HG03378 (cell line): ENCODE data around the gene MEI4.
"Not testable (repeated sequence)": the region's sequence is repeated elsewhere in the genome, so short reads cannot be mapped to it uniquely, and the experiment has no call there.

ENCODE experiments used
- ATAC-seq: cut with Tn5 transposase; IDR thresholded peaks from one replicate; pipeline ENCODE4 v1.9.1; 2021; ENCODE audit warnings: mild to moderate bottlenecking, moderate library complexity; ENCODE audit not compliant: unreplicated experiment

The MEI4 gene

DNA sequence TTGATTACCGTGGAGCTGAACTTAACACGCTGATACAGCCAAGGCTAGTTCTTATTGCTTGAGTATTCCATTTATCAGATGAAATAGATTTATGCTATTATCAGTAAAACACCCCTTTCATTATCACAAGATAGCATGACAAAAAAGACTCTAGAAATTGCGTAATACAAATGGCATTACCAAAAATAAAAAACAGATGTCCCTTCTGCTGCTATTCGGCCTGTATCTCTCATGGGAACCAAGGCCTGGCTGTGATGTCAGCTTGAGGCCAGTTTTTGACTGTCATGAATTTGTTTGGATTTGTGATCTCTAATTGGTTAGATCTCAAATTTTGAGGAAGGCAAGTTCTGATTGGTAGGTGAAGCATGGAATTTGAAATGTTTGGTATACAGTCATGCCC is 25.2 kb downstream of the MEI4 start:
- no peak for ATAC-seq

DNA sequence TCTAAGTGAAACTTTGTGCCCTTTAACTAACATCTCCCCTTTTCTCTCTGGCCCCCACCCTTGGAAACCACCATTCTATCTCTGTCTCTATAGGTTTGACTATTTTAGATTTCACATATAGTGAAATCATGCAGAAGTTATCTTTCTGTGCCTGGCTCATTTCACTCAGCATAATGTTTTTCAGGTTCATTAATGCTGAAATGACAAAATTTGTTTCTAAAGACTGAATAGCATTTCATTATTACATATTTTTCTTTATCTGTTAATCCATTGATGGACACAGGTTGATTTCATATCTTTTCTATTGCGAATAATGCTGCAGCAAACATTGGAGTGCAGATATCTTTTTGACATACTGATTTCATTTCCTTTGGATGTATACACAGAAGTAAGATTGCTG is 30.7 kb downstream of the MEI4 start:
- no peak for ATAC-seq

DNA sequence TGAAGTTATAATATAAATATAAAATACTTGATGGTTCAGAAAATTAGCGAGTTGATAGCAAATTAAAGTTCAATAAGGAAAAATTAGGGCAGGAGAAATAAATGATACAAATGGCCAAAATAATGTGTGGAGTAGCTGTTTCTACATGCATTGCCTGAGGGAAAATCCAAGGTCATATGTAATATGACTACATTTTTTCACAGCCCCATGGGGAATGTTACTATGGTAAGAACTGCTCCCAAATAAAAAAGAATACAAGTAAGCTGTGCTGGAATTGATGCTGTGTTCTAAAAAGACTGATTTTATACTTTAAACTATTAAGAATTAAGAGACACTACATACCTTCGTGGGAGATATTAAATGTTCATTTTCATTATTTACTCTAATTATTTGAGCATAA is 34.1 kb downstream of the MEI4 start:
- no peak for ATAC-seq

DNA sequence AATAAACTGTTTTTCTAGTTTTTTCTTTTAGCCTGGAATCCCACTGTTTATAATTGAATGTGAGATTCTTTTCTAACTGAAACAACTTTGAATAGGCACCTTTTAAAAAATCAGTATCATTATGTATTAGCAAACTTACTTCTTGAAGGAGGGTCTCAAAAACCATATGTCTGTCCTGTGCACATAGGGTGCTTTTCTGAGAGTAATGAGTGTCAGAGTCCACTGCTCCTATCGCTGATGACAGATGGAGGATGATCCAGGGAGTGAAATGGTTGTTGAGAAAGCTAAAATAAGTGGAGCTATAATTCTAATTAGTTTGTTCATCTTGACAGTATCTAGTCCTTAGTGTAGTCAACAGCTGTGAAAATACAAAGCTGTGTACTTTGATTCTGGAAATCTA is 35.8 kb downstream of the MEI4 start:
- no peak for ATAC-seq

DNA sequence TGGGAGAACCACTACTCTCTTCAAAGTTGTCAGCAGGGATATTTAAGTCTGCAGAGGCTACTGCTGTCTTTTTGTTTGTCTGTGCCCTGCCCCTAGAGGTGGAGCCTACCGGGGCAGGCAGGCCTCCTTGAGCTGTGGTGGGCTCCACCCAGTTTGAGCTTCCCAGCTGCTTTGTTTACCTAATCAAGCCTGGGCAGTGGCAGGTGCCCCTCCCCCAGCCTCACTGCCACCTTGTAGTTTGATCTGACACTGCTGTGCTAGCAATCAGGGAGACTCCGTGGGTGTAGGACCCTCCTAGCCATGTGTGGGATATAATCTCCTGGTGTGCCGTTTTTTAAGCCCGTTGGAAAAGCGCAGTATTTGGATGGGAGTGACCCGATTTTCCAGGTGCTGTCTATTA is 47.3 kb downstream of the MEI4 start:
- ATAC-seq, result not testable (repeated sequence)

DNA sequence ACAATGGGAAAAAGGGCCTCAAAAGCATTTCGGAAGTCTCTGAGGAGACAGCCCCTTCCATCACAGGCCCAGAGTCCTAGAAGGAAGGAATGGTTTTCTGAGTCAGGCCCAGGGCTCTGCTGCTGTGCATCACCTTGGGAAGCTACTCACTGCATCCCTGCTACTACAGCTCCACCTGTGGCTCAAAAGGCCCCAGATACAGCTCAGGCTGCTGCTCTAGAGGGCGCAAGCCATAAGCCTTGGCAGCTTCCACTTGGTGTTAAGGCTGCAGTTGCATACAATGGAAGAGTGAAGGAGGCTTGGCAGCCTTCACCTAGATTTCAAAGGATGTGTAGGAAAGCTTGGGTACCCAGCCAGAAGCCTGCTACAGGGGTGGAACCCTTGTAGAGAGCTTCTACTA is 54.8 kb downstream of the MEI4 start:
- ATAC-seq, result no peak

DNA sequence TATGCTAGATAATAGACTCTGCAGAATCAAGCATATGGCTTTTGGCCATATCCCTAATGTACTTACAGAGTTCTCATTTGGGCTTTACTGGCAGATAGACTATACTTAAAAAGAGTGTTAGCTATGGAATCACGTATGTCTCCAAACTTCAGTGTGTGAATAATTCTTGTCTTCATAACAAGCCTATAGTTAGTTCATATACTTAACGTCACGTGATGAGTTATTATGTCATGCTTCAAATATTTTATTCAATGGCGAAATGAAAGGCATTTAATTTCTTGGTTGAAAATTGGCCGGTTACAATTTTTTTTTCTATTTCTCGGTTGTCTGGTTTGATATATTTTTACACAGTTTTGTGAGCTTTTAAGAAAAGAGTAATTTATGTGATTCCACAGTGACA is 62.7 kb downstream of the MEI4 start:
- no peak for ATAC-seq

DNA sequence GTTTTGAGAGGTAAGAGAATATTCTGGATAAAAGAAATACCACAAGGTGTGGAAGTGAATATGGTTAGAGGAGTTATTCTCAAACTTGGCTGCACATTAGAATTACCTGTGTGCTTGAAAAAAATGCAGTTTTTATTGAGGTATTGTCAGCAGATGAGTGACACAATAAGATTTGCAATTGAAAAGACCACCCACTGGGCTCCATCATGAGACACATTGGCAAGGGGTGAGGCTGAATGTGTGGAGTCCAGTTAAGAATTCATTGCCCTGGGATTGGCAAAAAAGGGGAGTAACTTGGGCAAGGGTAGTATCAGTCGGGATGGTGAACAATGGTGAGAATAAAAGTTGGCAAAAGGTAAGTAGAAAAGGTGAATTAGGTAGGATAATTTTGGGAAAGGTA is 63.5 kb downstream of the MEI4 start:
- ATAC-seq, result no peak

DNA sequence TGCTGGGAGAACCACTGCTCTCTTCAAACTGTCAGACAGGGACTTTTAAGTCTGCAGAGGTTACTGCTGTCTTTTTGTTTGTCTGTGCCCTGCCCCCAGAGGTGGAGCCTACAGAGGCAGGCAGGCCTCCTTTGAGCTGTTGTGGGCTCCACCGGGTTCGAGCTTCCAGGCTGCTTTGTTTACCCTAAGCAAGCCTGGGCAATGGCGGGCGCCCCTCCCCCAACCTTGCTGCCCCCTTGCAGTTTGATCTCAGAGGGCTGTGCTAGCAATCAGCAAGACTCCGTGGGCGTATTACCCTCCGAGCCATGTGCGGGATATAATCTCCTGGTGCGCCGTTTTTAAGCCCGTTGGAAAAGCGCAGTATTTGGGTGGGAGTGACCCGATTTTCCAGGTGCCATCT is 83.2 kb downstream of the MEI4 start:
- not testable (repeated sequence) for ATAC-seq

DNA sequence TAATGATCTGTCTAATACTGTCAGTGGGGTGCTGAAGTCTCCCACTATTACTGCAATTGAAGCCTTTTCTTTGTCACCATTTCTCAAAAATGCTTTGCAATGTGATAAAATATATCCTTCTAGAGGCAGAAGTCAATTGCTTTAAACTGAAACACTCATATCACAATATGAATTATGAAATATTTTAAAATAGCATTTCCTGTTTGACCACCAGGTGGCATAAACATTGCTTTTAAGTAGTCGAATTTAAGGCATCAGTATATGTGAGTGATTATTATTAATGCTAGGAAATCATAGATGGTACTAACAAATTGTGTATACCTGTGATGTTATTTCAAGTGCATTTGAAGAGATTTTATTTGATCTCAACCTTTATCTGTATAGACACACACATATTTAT is 87.5 kb downstream of the MEI4 start:
- peak; percentile 46 for ATAC-seq

DNA sequence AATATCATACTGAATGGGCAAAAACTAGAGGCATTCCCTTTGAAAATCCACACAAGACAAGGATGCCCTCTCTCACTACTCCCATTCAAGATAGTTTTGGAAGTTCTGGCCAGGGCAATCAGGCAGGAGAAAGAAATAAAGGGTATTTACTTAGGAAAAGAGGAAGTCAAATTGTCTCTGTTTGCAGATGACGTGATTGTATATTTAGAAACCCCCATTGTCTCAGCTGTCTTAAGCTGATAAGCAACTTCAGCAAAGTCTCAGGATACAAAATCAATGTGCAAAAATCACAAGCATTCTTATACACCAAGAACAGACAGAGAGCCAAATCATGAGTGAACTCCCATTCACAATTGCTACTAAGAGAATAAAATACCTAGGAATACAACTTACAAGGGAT is 99.3 kb downstream of the MEI4 start:
- ATAC-seq, result not testable (repeated sequence)

DNA sequence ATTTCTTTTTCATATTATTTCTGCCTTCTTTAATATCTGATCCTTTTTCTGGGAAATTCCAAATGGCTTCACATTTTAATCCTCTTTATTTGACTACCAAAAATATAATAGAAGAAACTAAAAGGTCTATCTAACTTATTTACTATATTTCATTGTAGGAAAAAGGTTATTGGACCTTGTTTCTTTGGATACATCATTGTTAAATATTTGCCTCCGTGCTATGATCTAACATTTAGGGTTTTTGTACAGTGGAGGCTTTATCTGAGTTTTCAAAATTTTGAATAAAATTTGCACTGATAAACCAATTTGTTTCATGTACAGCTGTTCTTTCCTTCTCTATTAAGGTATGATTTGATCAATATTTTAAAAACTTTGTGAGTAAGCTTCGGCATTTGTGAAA is 109.5 kb downstream of the MEI4 start:
- no peak for ATAC-seq

DNA sequence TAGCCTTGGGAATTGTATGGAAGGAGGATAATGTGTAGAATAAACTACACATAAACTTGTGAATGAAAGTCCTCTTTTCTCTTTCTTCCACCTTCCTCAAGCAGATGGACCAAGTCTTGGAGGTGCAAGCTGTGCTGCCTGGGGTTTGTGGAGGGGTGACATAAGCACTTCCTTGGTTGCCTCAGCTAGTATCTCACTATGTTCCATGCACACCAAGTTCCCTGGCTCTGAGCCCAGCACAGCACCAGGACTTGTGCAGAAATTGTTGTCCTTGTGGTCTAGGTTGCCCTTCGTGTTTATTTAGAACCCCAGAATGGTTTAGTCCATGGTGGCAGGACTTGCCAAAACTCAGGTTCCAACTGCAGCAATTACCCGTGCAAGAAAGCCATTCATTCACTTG is 110.3 kb downstream of the MEI4 start:
- no peak for ATAC-seq

DNA sequence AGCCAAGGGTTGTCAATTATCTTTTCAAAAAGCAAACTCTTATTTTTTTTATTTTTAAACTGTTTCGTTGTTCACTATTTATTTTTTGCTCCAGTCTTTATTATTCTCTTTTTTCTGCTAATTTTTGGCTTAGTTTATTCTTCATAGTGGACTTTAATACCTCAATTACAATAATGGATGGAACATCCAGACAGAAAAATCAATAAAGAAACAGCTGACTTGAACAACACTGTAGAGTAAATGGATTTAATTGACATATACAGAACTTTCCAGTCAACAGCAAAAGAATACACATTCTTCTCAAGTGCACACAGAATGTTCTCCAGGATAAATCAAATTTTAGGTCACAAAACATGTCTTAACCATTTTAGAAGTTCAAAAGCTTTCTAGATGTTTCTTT is 111.5 kb downstream of the MEI4 start:
- no peak for ATAC-seq

DNA sequence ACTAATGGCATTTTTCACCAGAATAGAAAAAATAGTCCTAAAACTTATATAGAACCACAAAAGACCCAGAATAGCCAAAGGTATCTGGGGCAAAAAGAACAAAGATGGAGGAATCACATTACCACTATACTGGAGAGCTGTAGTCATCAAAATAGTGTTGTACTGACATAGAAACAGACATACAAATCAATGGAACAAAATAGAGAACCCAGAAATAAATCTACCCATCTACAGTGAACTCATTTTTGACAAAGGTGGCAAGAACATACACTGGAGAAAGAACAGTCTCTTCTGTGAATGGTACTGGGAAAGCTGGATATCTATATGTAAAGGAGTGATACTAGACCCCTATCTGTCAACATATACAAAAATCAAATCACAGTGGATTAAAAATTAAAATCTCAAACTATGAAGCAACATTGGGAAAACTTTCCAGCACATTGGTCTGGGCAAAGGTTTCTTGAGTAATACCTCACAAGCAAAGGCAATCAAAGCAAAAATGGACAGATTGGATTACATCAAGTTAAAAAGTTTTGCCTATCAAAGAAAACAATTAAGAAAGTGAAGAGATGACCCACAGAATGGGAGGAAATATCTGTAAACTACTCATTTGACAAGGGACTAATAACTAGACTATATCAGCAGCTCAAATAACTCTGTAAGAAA is 120.5 kb downstream of the MEI4 start:
- no peak for ATAC-seq

DNA sequence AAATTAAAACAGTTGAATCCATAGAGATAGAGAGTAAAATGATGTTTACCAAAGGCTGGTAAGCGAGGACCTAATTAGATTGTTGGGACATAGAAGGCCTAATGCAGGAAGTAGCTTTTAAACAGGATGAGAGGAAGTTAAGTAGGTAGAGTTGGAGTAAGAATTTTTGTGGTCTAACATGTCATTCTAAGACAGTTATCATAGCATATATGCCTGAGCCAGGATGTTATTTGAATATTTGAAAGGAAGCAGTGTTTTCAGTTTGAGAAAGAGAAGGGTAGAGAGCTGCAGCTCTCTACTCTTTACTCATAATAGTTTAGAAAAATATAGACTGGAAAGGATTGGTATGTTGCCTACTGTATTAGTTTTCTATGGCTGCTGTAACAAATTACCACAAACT is 121.6 kb downstream of the MEI4 start:
- ATAC-seq, result no peak

DNA sequence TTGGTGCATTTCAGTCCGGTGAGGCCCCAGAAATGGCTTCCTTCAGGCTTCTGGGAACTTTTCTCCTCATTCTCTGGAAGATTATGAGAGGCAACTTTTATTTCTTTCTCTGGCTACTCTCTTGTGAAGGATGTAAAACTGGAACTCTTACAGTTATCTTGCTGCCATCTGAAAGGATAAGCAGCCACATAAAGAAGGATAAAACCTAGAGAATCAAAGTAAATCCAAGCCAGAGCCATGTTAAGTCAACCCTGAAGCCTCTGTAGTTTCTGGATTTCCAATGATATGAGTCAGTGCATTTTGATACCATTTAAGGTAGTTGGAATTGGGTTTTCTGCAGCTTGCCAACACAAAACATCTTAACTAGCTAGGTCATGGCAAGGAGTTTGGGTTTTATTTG is 123.6 kb downstream of the MEI4 start:
- no peak for ATAC-seq

DNA sequence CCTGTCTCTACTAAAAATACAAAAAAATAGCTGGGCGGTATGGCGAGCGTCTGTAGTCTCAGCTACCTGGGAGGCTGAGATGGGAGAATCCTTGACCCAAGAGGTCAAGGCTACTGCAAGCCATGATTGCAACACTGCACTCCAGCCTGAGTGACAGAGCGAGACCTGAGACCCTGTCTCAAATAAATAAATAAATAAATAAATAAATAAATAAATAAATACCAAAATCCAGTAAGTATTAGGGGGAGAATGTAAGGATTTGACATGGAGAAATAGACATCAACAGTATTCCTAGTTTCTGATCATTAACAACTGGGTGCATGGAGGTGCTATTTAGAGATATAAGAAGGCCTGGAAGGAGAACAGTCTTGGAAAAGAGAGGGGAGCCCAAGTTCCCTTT is 125.7 kb downstream of the MEI4 start:
- no peak for ATAC-seq

DNA sequence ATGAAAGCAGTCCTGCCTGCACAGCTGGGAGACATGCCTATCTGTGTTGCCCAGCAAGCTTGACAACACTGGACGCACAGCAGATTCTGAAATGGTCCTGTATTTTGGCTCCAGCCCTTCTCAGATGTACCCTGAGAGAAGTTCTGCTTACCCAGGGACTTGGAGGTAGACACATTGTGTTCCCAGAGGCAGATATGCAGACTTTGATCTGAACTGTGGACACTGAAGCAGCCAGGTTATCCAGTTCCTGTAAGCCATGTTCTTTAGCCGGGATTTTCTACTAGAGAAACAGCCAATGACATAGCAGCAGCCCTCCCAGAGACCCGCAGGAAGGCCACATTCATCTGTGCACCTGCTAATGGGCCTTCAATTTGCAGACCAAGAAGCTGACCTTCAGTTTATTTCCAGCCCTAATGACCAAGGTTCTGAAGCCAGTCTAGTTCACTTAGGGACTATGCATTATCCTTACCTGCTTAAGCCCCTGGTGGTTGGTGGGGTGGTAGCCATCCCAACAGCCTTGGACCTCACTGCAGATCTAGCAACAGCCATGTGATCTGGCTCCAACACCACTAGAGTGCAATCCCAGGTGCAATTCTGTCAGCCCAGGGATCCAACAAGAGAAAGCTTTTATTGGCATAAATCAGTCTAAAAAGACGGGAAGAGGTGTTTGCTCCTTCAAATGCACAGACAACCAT is 134.2 kb downstream of the MEI4 start:
- ATAC-seq, result no peak

DNA sequence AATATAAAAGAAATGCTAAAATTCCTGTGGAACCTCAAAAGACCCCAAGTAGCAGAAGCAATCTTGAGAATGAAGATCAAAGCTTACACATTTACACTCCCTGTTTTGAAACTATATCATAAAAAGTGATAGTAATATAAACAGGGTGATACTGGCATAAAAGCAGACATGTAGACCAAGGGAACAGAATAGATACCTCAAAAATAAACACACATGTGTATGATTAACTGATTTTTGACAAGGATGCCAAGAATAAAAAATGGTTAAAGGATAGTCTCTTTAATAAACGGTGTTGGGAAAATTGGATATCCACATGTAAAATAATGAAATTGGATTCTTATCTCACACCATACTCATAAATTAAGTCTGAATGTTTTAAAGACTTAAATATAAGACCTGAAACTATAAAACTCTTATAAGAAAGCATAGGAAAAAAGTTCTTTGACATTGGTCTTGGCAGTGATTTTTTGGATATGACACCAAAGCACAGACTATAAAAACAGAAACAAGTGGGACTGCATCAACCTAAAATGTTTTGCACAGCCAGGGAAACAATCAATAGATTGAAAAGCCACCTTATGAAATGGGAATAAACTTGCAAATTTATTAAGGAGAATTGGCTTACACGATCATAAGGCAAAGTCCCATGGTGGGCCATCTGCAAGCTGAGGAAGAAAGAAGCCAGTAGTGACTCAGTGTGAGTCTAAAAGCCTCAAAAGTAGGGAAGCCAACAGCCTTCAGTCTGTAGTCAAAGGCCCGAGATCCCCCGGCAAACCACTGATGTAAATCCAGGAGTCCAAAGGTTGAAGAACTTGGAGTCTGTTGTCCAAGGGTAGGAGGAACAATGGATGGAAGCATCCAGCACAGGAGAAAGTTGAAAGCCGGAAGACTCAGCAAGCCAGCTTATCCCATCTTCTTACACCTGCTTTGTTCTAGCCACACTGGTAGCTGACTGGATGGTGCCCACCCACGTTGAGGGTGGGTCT is 144.3 kb downstream of the MEI4 start:
- ATAC-seq, result no peak

DNA sequence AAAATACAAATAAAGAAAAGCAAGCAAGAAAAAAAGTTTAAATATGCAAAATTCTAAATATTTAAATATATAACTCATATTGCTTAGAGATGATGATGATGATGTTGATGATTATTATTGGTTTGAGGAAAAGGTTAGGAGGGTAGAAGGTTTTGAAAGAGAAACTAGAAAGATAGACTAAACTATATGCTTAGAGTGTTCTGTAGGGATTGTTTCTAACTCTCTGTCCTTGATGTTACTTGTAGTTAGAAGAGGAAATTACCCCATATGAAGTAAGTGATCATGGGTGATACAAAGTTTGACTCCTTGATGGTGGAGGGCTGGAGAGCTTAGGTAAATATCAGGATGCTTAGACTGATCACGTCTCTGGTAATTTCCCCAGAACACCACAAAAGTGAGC is 159.5 kb downstream of the MEI4 start:
- no peak for ATAC-seq

DNA sequence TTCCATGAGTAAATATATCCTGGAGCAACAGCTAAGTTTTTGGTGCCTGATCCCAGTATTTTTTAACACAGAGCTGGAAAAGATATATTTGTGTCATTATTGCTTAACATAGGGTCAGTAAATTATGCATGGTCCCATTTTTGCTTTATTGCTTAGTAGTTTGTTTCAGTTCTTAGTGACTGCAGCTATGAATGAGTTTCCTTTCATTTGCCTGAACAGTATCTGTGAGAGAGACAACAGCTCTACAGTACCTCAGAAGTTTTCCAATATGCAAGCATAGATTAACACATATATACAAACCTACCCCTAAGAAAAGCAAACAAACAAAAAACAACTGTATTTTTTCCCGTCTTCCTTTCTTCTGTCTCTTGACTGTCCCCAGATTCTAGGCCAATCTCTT is 160.3 kb downstream of the MEI4 start:
- ATAC-seq, result no peak
